ENCODE results near the gene SSRP1.

GRCh38 chr11:57380975-57381374, 45.3 kb upstream of the SSRP1 start, which contains the start of gene PRG3:
- TF ChIP-seq CTCF (conservative IDR thresholded peaks at IDR 0.05; ENCODE audit: low read depth, low read length) (no peak), EZH2 (IDR thresholded peaks at IDR 0.05; ENCODE audit: borderline replicate concordance, low read depth, low read length, poor library complexity, severe bottlenecking) (no peak)

Measured in A673 (cell line).